ENCODE measurements around the gene SLC9A2.

DNA sequence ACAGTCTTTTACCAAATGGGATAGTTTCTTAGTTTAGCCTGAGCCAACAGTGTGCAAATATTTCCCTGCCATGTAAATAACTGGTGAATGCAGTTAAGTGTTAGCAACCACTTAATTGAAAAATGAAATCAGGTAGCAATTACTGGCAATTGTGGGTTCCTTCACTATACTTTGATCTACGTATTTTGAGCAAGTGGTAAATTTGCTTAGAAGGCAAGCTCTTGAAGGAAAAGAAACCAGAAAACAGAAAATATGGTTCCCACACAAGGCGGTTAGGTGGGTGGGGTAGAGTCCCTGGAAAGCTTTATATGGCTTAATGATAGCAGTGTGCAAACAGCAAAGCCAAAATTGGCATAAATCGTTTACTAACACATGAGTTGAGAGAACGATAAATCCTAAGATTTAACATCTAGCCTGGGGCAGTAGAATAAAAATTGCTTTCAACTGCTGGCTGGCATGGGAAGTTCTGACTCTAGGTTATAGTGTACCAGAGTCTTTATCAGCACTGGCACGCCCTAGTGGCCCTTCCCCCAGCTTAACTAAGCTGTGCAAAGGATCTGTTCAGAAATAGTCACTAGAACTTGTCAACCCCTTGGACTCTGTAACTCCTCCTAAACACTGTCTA is 17.0 kb downstream of the SLC9A2 start:
- TF ChIP-seq, protein P1, sequence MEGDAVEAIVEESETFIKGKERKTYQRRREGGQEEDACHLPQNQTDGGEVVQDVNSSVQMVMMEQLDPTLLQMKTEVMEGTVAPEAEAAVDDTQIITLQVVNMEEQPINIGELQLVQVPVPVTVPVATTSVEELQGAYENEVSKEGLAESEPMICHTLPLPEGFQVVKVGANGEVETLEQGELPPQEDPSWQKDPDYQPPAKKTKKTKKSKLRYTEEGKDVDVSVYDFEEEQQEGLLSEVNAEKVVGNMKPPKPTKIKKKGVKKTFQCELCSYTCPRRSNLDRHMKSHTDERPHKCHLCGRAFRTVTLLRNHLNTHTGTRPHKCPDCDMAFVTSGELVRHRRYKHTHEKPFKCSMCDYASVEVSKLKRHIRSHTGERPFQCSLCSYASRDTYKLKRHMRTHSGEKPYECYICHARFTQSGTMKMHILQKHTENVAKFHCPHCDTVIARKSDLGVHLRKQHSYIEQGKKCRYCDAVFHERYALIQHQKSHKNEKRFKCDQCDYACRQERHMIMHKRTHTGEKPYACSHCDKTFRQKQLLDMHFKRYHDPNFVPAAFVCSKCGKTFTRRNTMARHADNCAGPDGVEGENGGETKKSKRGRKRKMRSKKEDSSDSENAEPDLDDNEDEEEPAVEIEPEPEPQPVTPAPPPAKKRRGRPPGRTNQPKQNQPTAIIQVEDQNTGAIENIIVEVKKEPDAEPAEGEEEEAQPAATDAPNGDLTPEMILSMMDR (IDR thresholded peaks at IDR 0.05): no peak
- TF ChIP-seq POLR2A (IDR thresholded peaks at IDR 0.05): no peak
